Measurements from ENCODE around the gene RYR1. TPM values are rescaled to one million over a fixed set of nuclear protein-coding genes. Genes with fewer than 3 reads are reported as not detected.
A peak's percentile ranks its signal among the peaks of the same experiment; 100 is the strongest.

RYR1 gene
- polyA plus RNA-seq, 3 donors = 0.76 to 2.1 (median 2.1) TPM

- H3K36me3 ChIP-seq (replicated peaks in 1 of 2; ENCODE audit: control insufficient read depth in 1 of 2, insufficient read depth in 2 of 2, low read length in 2 of 2) = peaks cover 57 to 80% of the 10 kb centered on the region in 2 donors
- 100% methylated on average over 14 of the region's 16 CpGs for WGBS (ENCODE audit: insufficient coverage)
- peaks cover 10 to 17% of the 10 kb centered on the region in 2 donors for H3K4me1 ChIP-seq (ENCODE audit: control insufficient read depth in 1 of 2, insufficient read depth in 2 of 2, low read length in 2 of 2)
- H3K9me3 ChIP-seq (replicated peaks in 1 of 2; ENCODE audit: control insufficient read depth in 1 of 2, insufficient read depth in 1 of 2, low read length in 2 of 2) = no peaks in the 10 kb centered on the region
- no peak for DNase-seq
- H3K79me2 ChIP-seq (ENCODE audit: insufficient read depth, low read length) = peaks cover under 1% of the 10 kb centered on the region
- no peak for TF ChIP-seq CTCF (IDR thresholded peaks at IDR 0.05)
- Mint-ChIP-seq H3K9me3 (peaks cover 0 to 2% (median 0%) of the 10 kb centered on the region in 7 donors), H3K27me3 (ENCODE audit: low read depth in 3 of 3) (peaks cover 0 to 1% (median 0%) of the 10 kb centered on the region in 3 donors), H3K27ac (peak overlapping the region in 5 of 7 donors; percentile 1 to 63 (median 30)), H3K36me3 (peaks cover 64 to 90% of the 10 kb centered on the region in 2 donors), H3K4me1 (peaks cover 21% of the 10 kb centered on the region), H3K4me3 (no peak overlapping the region)
- H2AFZ ChIP-seq (ENCODE audit: insufficient read depth, low read depth, low read length, poor library complexity, severe bottlenecking) = no peak overlapping the region
- H3K9ac ChIP-seq (ENCODE audit: insufficient read depth, low read length, poor library complexity, severe bottlenecking) = no peak overlapping the region
- intact Hi-C loops (cut with micrococcal nuclease) = loop anchor here (5.0 to 10.0 kb wide), 3 partner anchors 85 to 302 kb away; partner anchors contain the start of genes MRPS12 (in 1 of the 2) and SARS2 (in 1 of the 2)
- no peaks in the 10 kb centered on the region for H3K27me3 ChIP-seq (ENCODE audit: control insufficient read depth in 2 of 2, insufficient read depth in 2 of 2, low read length in 2 of 2)
- peaks cover 21% of the 10 kb centered on the region for H4K20me1 ChIP-seq (ENCODE audit: insufficient read depth, low read length)
- no peak overlapping the region for H3K4me3 ChIP-seq (replicated peaks in 1 of 3; ENCODE audit: low read depth in 2 of 3, low read length in 3 of 3)
- H3K4me2 ChIP-seq (replicated peaks; ENCODE audit: extremely low read depth, low read length, poor library complexity, severe bottlenecking) = no peak overlapping the region
- H3K27ac ChIP-seq (ENCODE audit: low read depth in 1 of 2, low read length in 2 of 2) = no peak overlapping the region
Measured at GRCh38 chr19:38632476-38633213, 199.2 kb downstream of the RYR1 start.

GRCh38 chr19:38634757-38635482, 201.4 kb downstream of the RYR1 start:
- peak overlapping the region in 1 of 2 donors; percentile 48 for H3K4me3 Mint-ChIP-seq
- Histone ChIP-seq H3K4me1 (ENCODE audit: control insufficient read depth in 1 of 2, insufficient read depth in 2 of 2, low read length in 2 of 2) (peaks cover 10 to 17% of the 10 kb centered on the region in 2 donors), H3K4me3 (replicated peaks in 1 of 3; ENCODE audit: low read depth in 2 of 3, low read length in 3 of 3) (no peak overlapping the region), H3K9me3 (replicated peaks in 1 of 2; ENCODE audit: control insufficient read depth in 1 of 2, insufficient read depth in 1 of 2, low read length in 2 of 2) (no peaks in the 10 kb centered on the region), H3K9ac (ENCODE audit: insufficient read depth, low read length, poor library complexity, severe bottlenecking) (no peak overlapping the region), H3K36me3 (replicated peaks in 1 of 2; ENCODE audit: control insufficient read depth in 1 of 2, insufficient read depth in 2 of 2, low read length in 2 of 2) (peaks cover 39 to 64% of the 10 kb centered on the region in 2 donors), H3K27ac (ENCODE audit: low read depth in 1 of 2, low read length in 2 of 2) (peak overlapping the region; percentile 17 to 25), H3K27me3 (ENCODE audit: control insufficient read depth in 2 of 2, insufficient read depth in 2 of 2, low read length in 2 of 2) (no peaks in the 10 kb centered on the region), H3K4me2 (replicated peaks; ENCODE audit: extremely low read depth, low read length, poor library complexity, severe bottlenecking) (no peak overlapping the region), H4K20me1 (ENCODE audit: insufficient read depth, low read length) (peaks cover 16% of the 10 kb centered on the region), H2AFZ (ENCODE audit: insufficient read depth, low read depth, low read length, poor library complexity, severe bottlenecking) (no peak overlapping the region), H3K79me2 (ENCODE audit: insufficient read depth, low read length) (no peaks in the 10 kb centered on the region)
- peak; percentile 85 for TF ChIP-seq CTCF (IDR thresholded peaks at IDR 0.05)
- H3K27ac Mint-ChIP-seq = peak overlapping the region; percentile 45 to 92 (median 78)
- intact Hi-C loops (cut with micrococcal nuclease) = loop anchor here (2.0 to 10.0 kb wide), 5 partner anchors 88 to 300 kb away; partner anchors contain the start of genes FAM98C (in 2 of the 2), MRPS12 (in 1 of the 2) and SARS2 (in 1 of the 2)
- peak; percentile 64 to 72 (median 71) for DNase-seq
- H3K27me3 Mint-ChIP-seq (ENCODE audit: low read depth in 3 of 3) = peaks cover 0 to 1% (median 0%) of the 10 kb centered on the region in 3 donors
- H3K36me3 Mint-ChIP-seq = peaks cover 42 to 76% of the 10 kb centered on the region in 2 donors
- peaks cover 0 to 2% (median 0%) of the 10 kb centered on the region in 7 donors for H3K9me3 Mint-ChIP-seq
- peaks cover 21% of the 10 kb centered on the region for H3K4me1 Mint-ChIP-seq
- 73% methylated on average over 15 of the region's 17 CpGs for WGBS (ENCODE audit: insufficient coverage)
